Kidney epithelial cell (primary cell): ENCODE measurements around the gene NBAS. TPM values are rescaled to one million over a fixed set of nuclear protein-coding genes. Genes with fewer than 3 reads are reported as not detected.

Experiments used
- DNase-seq: peaks from one replicate; pipeline ENCODE4 v3.0.0-alpha.2; 2010; ENCODE audit warnings: low read depth
- H3K27me3 ChIP-seq: 2 replicates; pipeline ENCODE4 v1.6.0; 2011; ENCODE audit warnings: low read length; ENCODE audit not compliant: control insufficient read depth, insufficient read depth
- H3K36me3 ChIP-seq: 2 replicates; pipeline ENCODE4 v1.5.1; 2011; ENCODE audit warnings: low read length; ENCODE audit not compliant: control insufficient read depth, insufficient read depth
- H3K4me3 ChIP-seq: 2 replicates; pipeline ENCODE4 v1.5.1; 2011; ENCODE audit warnings: low read depth, mild to moderate bottlenecking, control low read depth, low read length
- CTCF ChIP-seq: IDR thresholded peaks from 2 replicates; pipeline ENCODE4 v1.5.1; 2011; ENCODE audit warnings: mild to moderate bottlenecking, moderate library complexity, low read length, control low read depth, inconsistent platforms; ENCODE audit not compliant: insufficient read depth, poor library complexity, severe bottlenecking
- total RNA-seq: library from RNA; depleted of rRNA; stranded (reverse); fragments of >200 nt; gene quantifications from 2 replicates; pipeline ENCODE4 v1.2.3, GENCODE V29; 2015

Gene NBAS
- total RNA-seq, 1 donor from 2014 or later, result 67.0 TPM

- Histone ChIP-seq H3K36me3 (no peaks in the 10 kb centered on the region), H3K27me3 (no peaks in the 10 kb centered on the region), H3K4me3 (no peak overlapping the region)
- DNase-seq, result no peak
- TF ChIP-seq CTCF, result no peak
These were observed 124.9 kb downstream of the NBAS start for GRCh38 chr2:15436195-15436594.

- no peak for TF ChIP-seq CTCF
- H3K36me3 ChIP-seq, result no peaks in the 10 kb centered on the region
- H3K27me3 ChIP-seq, result no peaks in the 10 kb centered on the region
- no peak for DNase-seq
- no peak overlapping the region for H3K4me3 ChIP-seq
These were observed 125.7 kb downstream of the NBAS start for GRCh38 chr2:15435474-15435873.

GRCh38 chr2:15432642-15433256, 128.4 kb downstream of the NBAS start:
- Histone ChIP-seq H3K36me3 (no peaks in the 10 kb centered on the region), H3K27me3 (no peaks in the 10 kb centered on the region), H3K4me3 (no peak overlapping the region)
- TF ChIP-seq CTCF, result no peak
- DNase-seq, result no peak

- no peak for DNase-seq
- Histone ChIP-seq H3K27me3 (no peaks in the 10 kb centered on the region), H3K4me3 (no peak overlapping the region), H3K36me3 (no peaks in the 10 kb centered on the region)
- TF ChIP-seq CTCF, result no peak
These were observed 132.1 kb downstream of the NBAS start for GRCh38 chr2:15429032-15429431.

GRCh38 chr2:15427987-15428386, 133.1 kb downstream of the NBAS start:
- Histone ChIP-seq H3K4me3 (no peak overlapping the region), H3K27me3 (no peaks in the 10 kb centered on the region), H3K36me3 (no peaks in the 10 kb centered on the region)
- no peak for TF ChIP-seq CTCF
- no peak for DNase-seq

GRCh38 chr2:15426606-15427005, 134.5 kb downstream of the NBAS start:
- Histone ChIP-seq H3K36me3 (no peaks in the 10 kb centered on the region), H3K4me3 (no peak overlapping the region), H3K27me3 (no peaks in the 10 kb centered on the region)
- DNase-seq, result no peak
- no peak for TF ChIP-seq CTCF
